ENCODE measurements around the gene CSTF2T. TPM values are rescaled to one million over a fixed set of nuclear protein-coding genes. Genes with fewer than 3 reads are reported as not detected.

The CSTF2T gene
- total and polyA plus RNA-seq, 2 donors (not counting 1 experiment from before 2014, with no cell fraction given) = 4.5 to 36.4 TPM

- intact Hi-C loops (cut with micrococcal nuclease) = no loop called here
- H3K4me3 Mint-ChIP-seq = no peak overlapping the region
- H3K79me2 ChIP-seq (ENCODE audit: control insufficient read depth, insufficient read depth, low read length) = no peaks in the 10 kb centered on the region
- H3K4me1 Mint-ChIP-seq = no peaks in the 10 kb centered on the region
- H4K20me1 ChIP-seq (ENCODE audit: control insufficient read depth, insufficient read depth, low read length, poor library complexity, severe bottlenecking) = no peaks in the 10 kb centered on the region
- no peak overlapping the region for H3K27ac Mint-ChIP-seq
- no peaks in the 10 kb centered on the region for H3K36me3 ChIP-seq (replicated peaks in 1 of 2; ENCODE audit: control extremely low read depth in 1 of 2, control insufficient read depth in 1 of 2, extremely low read depth in 1 of 2, insufficient read depth in 2 of 2, low read length in 1 of 2)
- no peak overlapping the region for H3K4me3 ChIP-seq (ENCODE audit: control extremely low read depth in 1 of 5, extremely low read depth in 1 of 5, insufficient read depth in 1 of 5, low read depth in 2 of 5, low read length in 4 of 5)
- H3K4me2 ChIP-seq (replicated peaks; ENCODE audit: low read depth, low read length, poor library complexity, severe bottlenecking) = no peak overlapping the region
- no peaks in the 10 kb centered on the region for H3K9me3 ChIP-seq (ENCODE audit: control extremely low read depth in 1 of 3, control insufficient read depth in 2 of 3, insufficient read depth in 1 of 3, low read length in 2 of 3)
- ChIA-PET CTCF (no interaction called here), POLR2A (no interaction called here)
- H3K9ac ChIP-seq (ENCODE audit: low read length) = no peak overlapping the region
- no peaks in the 10 kb centered on the region for H3K4me1 ChIP-seq (ENCODE audit: control insufficient read depth in 2 of 2, insufficient read depth in 2 of 2, low read length in 2 of 2)
- DNase-seq (no peak), ATAC-seq (ENCODE audit: low read depth) (no peak)
- no peak for TF ChIP-seq EZH2 (IDR thresholded peaks at IDR 0.05; ENCODE audit: borderline replicate concordance, insufficient read depth, low read depth, low read length, poor library complexity, severe bottlenecking)
- no peak for TF ChIP-seq CTCF (IDR thresholded peaks at IDR 0.05)
- H3K9me3 Mint-ChIP-seq (ENCODE audit: insufficient read depth) = no peaks in the 10 kb centered on the region
- H3K27ac ChIP-seq (ENCODE audit: low read length in 2 of 2) = no peak overlapping the region
- peaks cover 0 to 7% (median 0%) of the 10 kb centered on the region in 4 experiments for H3K27me3 ChIP-seq (replicated peaks in 1 of 4; ENCODE audit: control extremely low read depth in 1 of 4, control insufficient read depth in 3 of 4, insufficient read depth in 4 of 4, low read length in 3 of 4)
- peaks cover 15% of the 10 kb centered on the region for H3K27me3 Mint-ChIP-seq
- no peak overlapping the region for H2AFZ ChIP-seq (ENCODE audit: insufficient read depth, low read depth, low read length, poor library complexity, severe bottlenecking)
These were observed 24.3 kb downstream of the CSTF2T start for GRCh38 chr10:51675088-51675487.

GRCh38 chr10:51672039-51672535, 27.3 kb downstream of the CSTF2T start:
- no peaks in the 10 kb centered on the region for H3K27me3 ChIP-seq (replicated peaks in 1 of 4; ENCODE audit: control extremely low read depth in 1 of 4, control insufficient read depth in 3 of 4, insufficient read depth in 4 of 4, low read length in 3 of 4)
- H3K9ac ChIP-seq (ENCODE audit: low read length) = no peak overlapping the region
- H2AFZ ChIP-seq (ENCODE audit: insufficient read depth, low read depth, low read length, poor library complexity, severe bottlenecking) = no peak overlapping the region
- no peak overlapping the region for H3K4me3 ChIP-seq (ENCODE audit: control extremely low read depth in 1 of 5, extremely low read depth in 1 of 5, insufficient read depth in 1 of 5, low read depth in 2 of 5, low read length in 4 of 5)
- H3K27ac ChIP-seq (ENCODE audit: low read length in 2 of 2) = no peak overlapping the region
- no peaks in the 10 kb centered on the region for H4K20me1 ChIP-seq (ENCODE audit: control insufficient read depth, insufficient read depth, low read length, poor library complexity, severe bottlenecking)
- H3K4me2 ChIP-seq (replicated peaks; ENCODE audit: low read depth, low read length, poor library complexity, severe bottlenecking) = no peak overlapping the region
- Mint-ChIP-seq H3K27ac (no peak overlapping the region), H3K4me1 (no peaks in the 10 kb centered on the region), H3K4me3 (no peak overlapping the region), H3K27me3 (peaks cover 13% of the 10 kb centered on the region), H3K9me3 (ENCODE audit: insufficient read depth) (no peaks in the 10 kb centered on the region)
- H3K4me1 ChIP-seq (ENCODE audit: control insufficient read depth in 2 of 2, insufficient read depth in 2 of 2, low read length in 2 of 2) = no peaks in the 10 kb centered on the region
- H3K36me3 ChIP-seq (replicated peaks in 1 of 2; ENCODE audit: control extremely low read depth in 1 of 2, control insufficient read depth in 1 of 2, extremely low read depth in 1 of 2, insufficient read depth in 2 of 2, low read length in 1 of 2) = no peaks in the 10 kb centered on the region
- H3K9me3 ChIP-seq (ENCODE audit: control extremely low read depth in 1 of 3, control insufficient read depth in 2 of 3, insufficient read depth in 1 of 3, low read length in 2 of 3) = no peaks in the 10 kb centered on the region
- H3K79me2 ChIP-seq (ENCODE audit: control insufficient read depth, insufficient read depth, low read length) = no peaks in the 10 kb centered on the region
- DNase-seq = no peak
- TF ChIP-seq CTCF (IDR thresholded peaks at IDR 0.05) (no peak), EZH2 (IDR thresholded peaks at IDR 0.05; ENCODE audit: borderline replicate concordance, insufficient read depth, low read depth, low read length, poor library complexity, severe bottlenecking) (no peak)
- ATAC-seq (ENCODE audit: low read depth) = no peak
- POLR2A ChIA-PET = no interaction called here
- intact Hi-C loops (cut with micrococcal nuclease) = no loop called here
- CTCF ChIA-PET = no interaction called here

All from B cell (primary cell).